Activated naive CD4-positive, alpha-beta T cell treated with anti-CD3 and anti-CD28 coated beads, Interleukin-2, amount 10 ng/mL, durations not matched to agents 7 days and 5 days (primary cell): ENCODE results near the gene KCNQ2.

Experiments
- CTCF ChIA-PET: fragments of 350-600 bp; sonication (Branson Sonifier 250); formaldehyde crosslinking; loops from one replicate; lab custom pipeline; 2021; ENCODE audit warnings: antibody characterized with exemption; lab: Charles Lee
- DNase-seq: peaks from one replicate; pipeline ENCODE4 v3.0.0-alpha.2; 2020
- H3K27ac Mint-ChIP-seq: one replicate; pipeline ENCODE4 v1.8.0; 2021; ENCODE audit warnings: mild to moderate bottlenecking, moderate library complexity, mixed read lengths
- H3K27me3 Mint-ChIP-seq: one replicate; pipeline ENCODE4 v1.8.0; 2021; ENCODE audit warnings: mild to moderate bottlenecking, mixed read lengths
- H3K36me3 Mint-ChIP-seq: one replicate; pipeline ENCODE4 v1.8.0; 2021; ENCODE audit warnings: mixed read lengths
- H3K4me1 Mint-ChIP-seq: one replicate; pipeline ENCODE4 v1.8.0; 2021; ENCODE audit warnings: mixed read lengths
- H3K4me3 Mint-ChIP-seq: one replicate; pipeline ENCODE4 v1.8.0; 2021; ENCODE audit warnings: mild to moderate bottlenecking, moderate library complexity, mixed read lengths
- H3K9me3 Mint-ChIP-seq: one replicate; pipeline ENCODE4 v1.8.0; 2021; ENCODE audit warnings: mixed read lengths

Gene KCNQ2

DNA sequence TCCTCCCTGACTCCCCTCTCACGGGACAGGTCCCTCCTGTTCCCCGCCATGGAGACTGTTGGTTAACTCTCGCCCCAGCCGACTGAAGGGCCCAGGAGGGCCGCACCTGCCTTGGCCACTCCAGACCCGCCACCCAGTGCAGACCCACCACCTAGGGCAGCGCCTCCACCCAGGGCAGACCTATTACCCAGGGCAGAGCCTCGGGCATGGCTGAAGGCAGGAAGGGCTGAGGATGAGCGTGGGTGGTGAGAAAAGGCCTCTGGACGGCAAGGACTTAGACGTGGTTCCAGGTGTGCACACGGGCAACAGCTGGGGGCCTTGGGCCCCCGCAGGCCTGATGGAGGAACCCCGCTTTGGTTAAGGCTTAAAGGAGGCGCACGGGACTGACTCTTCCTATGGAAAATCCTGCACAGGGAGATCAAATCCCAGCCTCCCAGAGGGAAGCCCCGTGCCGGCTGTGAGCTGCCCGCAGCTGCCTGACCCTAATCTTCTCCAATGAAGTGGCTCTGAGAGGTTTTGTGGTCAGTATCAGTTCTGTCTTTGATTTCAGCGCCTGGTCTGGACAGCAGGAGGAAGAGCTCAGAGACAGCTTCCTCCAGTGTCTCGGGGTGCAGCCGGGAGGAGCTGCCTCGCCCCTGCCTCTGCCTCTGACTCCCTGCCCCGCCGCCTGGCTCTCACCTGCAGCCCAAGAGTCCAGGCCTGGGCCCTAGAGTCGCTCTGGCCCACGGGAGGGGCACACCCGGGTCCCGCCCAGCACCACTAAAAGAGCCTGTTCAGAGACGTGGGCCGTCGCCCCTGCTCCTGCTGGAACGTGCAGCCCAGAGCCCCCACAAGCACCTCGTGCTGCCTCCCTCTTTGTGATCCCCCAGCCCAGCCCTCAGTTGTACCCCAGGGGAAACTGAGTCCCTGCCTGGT, 99.2 kb downstream of the KCNQ2 start:
- no peaks in the 10 kb centered on the region for H3K9me3 Mint-ChIP-seq
- CTCF ChIA-PET: no interaction called here
- H3K27me3 Mint-ChIP-seq: peaks cover 28% of the 10 kb centered on the region
- no peak for DNase-seq
- H3K4me1 Mint-ChIP-seq: no peaks in the 10 kb centered on the region
- no peaks in the 10 kb centered on the region for H3K36me3 Mint-ChIP-seq
- no peak overlapping the region for H3K27ac Mint-ChIP-seq
- no peak overlapping the region for H3K4me3 Mint-ChIP-seq

DNA sequence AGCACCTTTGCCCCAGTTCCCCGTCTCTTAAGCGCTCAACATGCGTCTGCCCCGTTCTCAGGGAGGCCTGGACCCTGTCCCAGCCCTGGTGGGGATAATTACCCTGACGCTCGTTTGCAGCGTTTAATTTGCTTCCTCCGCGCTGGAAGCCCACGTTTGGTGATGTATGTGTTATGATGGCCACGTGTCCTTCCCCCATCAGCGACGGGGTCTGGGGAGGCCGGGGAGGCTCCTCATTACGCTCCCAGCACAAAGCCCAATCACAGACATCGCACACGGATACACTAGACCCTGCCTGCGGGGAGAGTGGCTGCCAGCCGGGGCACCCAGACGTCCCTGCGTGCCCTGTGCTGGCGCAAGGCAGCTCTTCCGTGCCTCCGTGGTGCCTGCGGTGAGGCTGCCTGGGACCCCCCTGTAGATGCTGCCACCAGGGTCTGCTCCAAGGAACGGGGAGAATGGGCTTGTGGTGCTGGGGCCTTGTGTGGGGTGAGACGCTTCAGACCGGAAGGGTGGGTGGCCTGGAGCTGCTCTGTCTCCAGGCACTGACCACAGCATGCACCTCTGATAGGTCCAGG, 101.1 kb downstream of the KCNQ2 start:
- no peak overlapping the region for H3K4me3 Mint-ChIP-seq
- H3K27me3 Mint-ChIP-seq: peaks cover 12% of the 10 kb centered on the region
- no peak for DNase-seq
- CTCF ChIA-PET: no interaction called here
- H3K27ac Mint-ChIP-seq: no peak overlapping the region
- H3K4me1 Mint-ChIP-seq: no peaks in the 10 kb centered on the region
- H3K36me3 Mint-ChIP-seq: no peaks in the 10 kb centered on the region
- H3K9me3 Mint-ChIP-seq: no peaks in the 10 kb centered on the region

DNA sequence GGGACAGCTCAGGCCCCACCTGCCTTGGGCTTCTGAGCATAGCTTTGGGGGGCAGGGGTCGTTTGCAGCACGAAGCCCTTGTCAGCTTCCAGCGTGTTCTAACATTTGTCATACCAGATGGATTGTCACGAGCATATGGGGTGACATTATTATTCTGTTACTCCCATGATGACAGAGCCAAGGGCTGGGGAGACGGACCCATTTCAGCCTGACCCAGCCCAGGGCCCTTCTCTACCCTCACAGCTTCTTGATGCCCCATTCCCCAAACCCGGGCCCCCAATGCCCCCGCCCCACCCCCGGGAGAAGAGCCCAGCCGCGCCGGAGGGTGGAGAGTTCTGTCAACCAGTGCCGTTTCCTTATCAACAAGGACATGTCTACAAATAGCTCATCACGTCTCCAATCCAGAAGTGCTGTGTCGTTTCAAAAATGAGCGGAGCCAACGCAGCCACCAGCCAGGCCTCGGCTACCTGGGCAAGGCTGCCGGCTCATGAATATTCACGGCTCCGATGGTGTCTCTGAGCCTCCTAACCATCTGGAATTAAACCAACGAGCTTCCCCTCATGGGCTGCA, 101.8 kb downstream of the KCNQ2 start:
- CTCF ChIA-PET: no interaction called here
- Mint-ChIP-seq H3K4me1 (no peaks in the 10 kb centered on the region), H3K27ac (no peak overlapping the region), H3K27me3 (peaks cover 10% of the 10 kb centered on the region), H3K4me3 (no peak overlapping the region), H3K36me3 (no peaks in the 10 kb centered on the region), H3K9me3 (no peaks in the 10 kb centered on the region)
- no peak for DNase-seq

DNA sequence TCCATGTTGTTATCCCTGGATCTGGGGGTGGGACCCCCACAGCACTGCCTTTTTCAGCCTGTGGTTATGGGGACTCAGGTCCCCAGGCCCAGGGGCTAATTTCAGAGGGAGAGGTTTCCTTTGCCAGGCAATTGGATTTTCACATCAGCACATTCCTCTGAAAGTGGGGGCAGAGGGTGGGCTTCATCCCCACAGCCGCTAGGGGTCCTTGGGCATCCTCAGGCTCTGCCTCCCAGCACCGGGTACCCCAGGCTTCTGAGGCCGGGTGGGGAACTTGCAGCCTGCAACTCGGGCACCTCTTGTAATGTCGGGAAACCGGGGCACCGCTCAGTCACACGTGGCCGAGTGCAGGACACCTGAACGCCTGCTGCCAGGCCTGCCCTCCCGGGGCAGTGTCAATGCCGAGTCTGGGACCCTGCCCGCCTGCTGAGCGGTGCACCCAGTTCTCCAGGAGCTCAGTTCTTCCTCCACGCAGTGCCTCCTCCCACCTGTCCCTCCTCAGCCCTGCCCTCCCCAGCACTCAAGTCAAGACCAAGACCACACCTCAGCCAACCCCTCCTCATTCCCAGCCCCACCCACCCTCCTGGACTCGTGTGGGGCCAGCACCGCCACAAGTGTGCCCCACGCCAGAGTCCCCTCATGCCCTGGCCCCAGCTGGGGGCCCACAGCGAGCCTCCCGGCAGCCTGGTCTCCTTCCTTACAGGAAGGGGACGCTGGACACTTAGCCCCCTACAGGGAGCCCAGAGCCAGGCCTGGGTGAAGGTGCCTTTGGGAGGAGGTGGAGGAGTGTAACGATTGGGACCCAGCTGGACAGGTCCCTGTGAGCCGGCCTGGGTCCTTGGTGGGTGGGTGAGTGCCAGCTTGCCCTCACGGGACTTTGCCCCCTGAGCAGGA, 102.5 kb downstream of the KCNQ2 start:
- Mint-ChIP-seq H3K27ac (no peak overlapping the region), H3K36me3 (no peaks in the 10 kb centered on the region), H3K4me1 (no peaks in the 10 kb centered on the region), H3K27me3 (peaks cover 13% of the 10 kb centered on the region), H3K9me3 (no peaks in the 10 kb centered on the region), H3K4me3 (no peak overlapping the region)
- no peak for DNase-seq
- CTCF ChIA-PET: no interaction called here

DNA sequence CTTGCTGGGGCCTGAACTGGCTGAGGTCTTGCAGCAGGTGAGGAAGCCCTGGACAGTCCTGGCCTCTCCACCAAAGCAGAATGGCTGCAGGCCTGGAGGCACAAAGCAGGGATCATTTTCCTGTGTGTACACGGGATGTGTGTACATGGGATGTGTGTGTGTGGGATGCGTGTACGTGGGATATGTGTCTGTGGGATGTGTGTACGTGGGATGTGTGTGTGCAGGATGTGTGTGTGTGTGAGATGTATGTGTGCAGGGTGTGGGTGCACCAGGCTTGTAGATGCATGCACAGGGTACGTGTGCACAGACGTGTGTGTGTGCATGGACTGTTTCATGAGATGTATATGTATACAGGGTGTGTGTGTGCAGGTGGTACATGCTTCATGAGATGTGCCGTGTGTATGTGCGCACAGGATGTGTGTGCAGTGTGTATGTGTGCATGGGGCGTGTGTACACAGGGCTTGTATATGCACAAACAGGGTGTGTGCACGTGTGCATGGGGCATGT, 103.4 kb downstream of the KCNQ2 start:
- Mint-ChIP-seq H3K9me3 (no peaks in the 10 kb centered on the region), H3K27me3 (peaks cover 16% of the 10 kb centered on the region), H3K4me1 (no peaks in the 10 kb centered on the region), H3K36me3 (no peaks in the 10 kb centered on the region), H3K4me3 (no peak overlapping the region), H3K27ac (no peak overlapping the region)
- no peak for DNase-seq
- CTCF ChIA-PET: no interaction called here

DNA sequence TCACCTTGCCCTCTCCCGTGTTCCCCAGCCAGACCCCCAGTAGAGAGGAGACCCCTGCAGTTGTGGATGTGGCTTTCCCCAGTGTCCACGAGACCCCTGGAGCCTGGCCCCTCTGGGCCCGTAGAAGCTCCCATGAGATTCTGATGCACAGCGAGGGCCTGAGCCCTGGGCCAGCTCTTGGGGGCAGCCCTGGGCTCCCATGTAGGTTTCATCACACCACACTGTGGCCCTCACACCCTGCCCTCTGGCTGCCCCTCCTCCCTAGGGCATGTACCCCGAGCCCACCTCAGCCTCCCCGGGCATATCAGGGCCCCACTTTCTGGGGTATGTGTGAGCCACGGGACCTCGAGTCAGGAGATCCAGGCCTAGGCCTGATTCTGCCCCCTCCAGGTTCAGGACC, 104.3 kb downstream of the KCNQ2 start:
- DNase-seq: no peak
- no peak overlapping the region for H3K27ac Mint-ChIP-seq
- H3K4me1 Mint-ChIP-seq: no peaks in the 10 kb centered on the region
- H3K4me3 Mint-ChIP-seq: no peak overlapping the region
- peaks cover 19% of the 10 kb centered on the region for H3K27me3 Mint-ChIP-seq
- H3K9me3 Mint-ChIP-seq: no peaks in the 10 kb centered on the region
- no peaks in the 10 kb centered on the region for H3K36me3 Mint-ChIP-seq
- CTCF ChIA-PET: no interaction called here

DNA sequence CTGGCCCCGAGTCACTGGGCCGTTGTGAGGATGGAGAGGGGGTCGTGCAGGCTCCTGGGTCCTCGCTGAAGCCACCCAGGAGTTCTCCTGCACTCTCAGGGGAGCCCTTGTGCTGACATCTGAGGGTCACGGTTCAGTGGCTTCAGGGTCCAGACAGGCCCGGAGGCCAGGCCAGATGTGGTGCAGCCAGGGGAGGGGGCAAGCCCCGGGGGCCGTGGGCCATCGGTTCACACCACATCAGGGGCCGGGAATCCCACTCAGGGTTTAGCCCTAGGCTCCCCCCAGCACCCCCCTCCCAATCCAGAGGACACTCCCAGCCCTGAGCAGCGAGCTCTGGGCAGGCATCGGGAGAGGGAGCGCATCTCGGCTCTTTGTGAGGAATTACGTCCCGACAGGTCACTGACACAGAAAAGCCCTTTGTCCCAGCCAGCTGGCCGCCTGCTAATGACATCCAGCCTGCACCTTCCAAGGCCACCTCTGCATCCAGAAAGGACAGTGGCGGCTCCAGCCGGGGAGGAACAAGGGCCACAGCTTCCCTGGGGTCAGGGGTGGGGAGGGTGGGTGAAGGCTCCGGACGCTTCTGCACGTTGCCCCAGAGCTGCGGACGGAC, 104.9 kb downstream of the KCNQ2 start:
- Mint-ChIP-seq H3K27ac (no peak overlapping the region), H3K4me3 (no peak overlapping the region), H3K4me1 (no peaks in the 10 kb centered on the region), H3K9me3 (no peaks in the 10 kb centered on the region), H3K36me3 (peaks cover under 1% of the 10 kb centered on the region), H3K27me3 (peaks cover 24% of the 10 kb centered on the region)
- CTCF ChIA-PET: no interaction called here
- DNase-seq: no peak

DNA sequence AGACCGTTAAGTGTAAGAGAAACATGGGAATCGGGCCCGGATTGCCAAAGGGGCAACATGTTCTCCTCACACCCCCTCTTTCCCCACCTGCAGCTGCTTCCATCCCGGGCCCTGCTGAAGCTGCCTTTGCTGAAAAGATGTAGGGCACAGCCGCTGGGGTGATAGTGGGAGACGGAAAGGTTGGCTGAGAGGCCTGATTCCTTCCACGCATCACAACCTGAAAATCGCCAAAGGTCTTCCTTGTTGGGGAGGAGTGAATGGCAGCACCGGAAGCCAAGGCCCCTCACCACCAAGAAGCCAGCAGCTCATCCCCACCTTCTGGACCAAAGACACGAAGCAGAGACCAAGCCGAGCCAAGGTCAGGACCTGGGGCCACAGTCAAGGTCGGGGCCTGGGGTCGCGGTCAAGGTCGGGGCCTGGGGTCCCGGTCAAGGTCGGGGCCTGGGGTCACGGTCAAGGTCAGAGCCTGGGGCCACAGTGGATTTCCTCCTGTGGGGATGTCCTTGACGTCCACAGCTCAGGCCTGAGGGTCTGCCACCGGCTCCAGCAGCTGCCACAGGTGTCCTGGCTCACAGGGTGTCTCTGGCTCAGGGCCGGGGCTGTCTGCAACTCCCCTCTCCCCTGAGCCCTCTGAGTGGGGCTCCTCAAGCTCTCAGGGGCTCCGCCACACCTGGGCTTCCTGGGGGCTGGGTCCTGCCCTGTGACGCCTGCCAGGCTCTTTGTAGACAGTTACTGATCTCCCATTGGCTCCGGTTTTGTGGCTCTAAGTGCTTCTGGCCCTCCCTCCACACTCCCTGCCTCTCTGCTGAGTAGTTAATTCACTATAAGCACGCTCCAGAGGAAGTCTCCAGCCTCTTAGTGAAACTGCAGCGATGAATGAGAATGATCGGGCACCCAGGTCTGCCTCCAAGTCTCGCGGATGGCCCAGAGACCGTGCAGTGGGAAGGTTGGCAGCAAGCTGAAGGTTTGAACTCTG, 105.8 kb downstream of the KCNQ2 start:
- Mint-ChIP-seq H3K4me1 (no peaks in the 10 kb centered on the region), H3K9me3 (no peaks in the 10 kb centered on the region), H3K27me3 (peaks cover 33% of the 10 kb centered on the region), H3K27ac (no peak overlapping the region), H3K4me3 (no peak overlapping the region), H3K36me3 (peaks cover 2% of the 10 kb centered on the region)
- CTCF ChIA-PET: no interaction called here
- DNase-seq: no peak

DNA sequence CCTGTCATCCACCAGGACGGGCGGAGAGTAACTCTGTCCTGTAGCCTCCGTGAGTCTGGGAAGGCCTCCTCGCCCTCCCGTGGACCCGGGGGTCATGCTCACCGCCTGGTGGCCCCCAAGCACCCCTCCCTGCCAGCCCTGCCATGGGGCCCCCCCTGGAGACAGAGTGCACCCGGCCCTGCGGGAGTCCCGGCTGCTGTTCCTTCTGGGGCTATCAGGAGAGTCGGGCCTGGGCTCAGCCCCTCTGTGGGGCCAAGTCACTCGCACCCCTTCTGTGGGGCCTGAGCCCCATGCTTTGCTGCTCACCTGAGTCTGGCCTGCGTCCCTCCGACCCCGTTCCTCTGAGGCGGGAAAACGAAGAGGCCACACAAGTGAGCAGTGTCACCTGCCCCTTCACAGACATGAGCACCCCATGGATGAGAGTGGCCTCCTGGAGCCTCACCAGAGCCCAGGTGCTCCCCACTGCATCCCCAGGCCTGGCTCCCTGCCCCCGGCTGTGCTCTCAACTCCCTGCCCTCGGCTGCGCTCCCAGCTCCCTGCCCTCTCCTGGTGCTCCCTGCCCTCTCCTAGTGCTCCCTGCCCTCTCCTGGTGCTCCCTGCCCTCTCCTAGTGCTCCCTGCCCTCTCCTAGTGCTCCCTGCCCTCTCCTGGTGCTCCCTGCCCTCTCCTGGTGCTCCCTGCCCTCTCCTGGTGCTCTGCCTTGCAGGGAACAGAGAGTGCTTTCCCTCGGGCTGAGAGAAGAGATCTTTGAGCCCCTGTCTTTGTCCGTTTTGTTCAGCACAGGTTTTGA, 106.7 kb downstream of the KCNQ2 start:
- Mint-ChIP-seq H3K27ac (no peak overlapping the region), H3K36me3 (peaks cover 2% of the 10 kb centered on the region), H3K27me3 (peaks cover 33% of the 10 kb centered on the region), H3K4me3 (no peak overlapping the region), H3K9me3 (no peaks in the 10 kb centered on the region), H3K4me1 (no peaks in the 10 kb centered on the region)
- CTCF ChIA-PET: no interaction called here
- no peak for DNase-seq

DNA sequence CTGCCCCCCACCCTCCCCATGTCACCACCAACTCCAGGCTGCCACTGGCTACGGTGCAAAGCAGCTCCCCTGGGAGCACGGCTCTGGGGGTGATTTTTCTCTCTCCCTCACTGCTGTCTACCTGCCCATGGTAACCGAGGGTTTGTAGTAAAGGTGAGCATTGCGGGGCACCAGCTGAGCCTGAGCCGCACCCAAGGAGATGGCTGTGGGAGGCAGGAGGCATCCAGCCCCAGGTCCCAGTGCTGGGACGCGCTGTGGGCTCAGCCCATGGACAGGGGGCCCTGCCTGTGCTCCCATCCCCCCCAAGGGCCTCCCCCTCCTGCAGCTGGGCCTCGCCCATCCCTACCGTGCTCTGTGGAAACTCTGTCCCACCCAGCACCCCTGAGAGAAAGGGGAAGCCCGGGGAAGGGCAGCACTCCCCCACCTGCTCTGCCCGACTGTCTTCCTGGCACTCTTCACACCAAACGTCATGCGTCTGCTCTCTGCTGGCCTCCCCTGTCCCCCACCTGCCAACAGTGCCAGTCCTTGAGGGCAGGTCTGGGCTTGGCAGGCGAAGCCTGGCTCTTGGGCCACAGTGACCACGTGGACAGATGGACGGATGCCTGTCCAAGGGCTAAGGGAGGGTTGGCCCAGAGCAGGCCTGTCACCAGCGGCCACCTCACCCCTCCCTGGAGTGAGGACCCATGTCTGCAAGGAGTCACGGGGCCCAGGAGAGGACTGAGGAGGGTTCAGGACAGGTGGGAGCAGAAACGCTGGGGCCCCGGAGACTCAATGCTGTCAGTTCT, 107.5 kb downstream of the KCNQ2 start:
- DNase-seq: no peak
- Mint-ChIP-seq H3K27ac (no peak overlapping the region), H3K4me1 (no peaks in the 10 kb centered on the region), H3K27me3 (peaks cover 41% of the 10 kb centered on the region), H3K4me3 (no peak overlapping the region), H3K9me3 (no peaks in the 10 kb centered on the region), H3K36me3 (peaks cover 2% of the 10 kb centered on the region)
- CTCF ChIA-PET: no interaction called here

DNA sequence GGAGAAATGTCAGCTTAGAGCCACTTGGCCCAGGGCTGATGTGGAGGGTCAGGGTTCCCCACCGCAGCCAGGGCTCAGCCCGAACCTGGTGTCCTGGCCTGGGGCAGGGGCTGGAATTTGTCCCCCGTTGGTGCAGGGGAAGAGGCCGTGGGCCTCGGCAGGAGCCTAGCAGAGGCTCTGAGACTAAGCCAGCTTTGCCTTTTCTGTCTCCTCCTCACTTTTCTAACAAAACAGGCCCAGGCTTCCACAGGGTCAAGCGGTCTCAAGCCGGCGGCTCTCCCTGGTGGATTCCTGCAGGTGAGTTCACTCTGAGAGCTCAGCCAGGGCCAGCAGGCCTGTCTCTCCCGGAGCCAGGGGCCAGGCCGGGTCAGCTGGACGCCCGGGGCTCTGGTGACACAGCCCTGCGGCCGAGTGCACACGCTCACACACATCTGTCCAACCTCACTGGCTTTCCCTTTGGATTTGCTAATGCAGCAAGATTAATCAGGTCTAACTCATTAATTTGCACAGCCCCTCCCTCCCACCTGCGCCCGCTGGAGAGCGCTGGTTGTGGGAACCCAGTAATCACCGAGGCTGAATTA, 108.4 kb downstream of the KCNQ2 start:
- no peak overlapping the region for H3K27ac Mint-ChIP-seq
- H3K9me3 Mint-ChIP-seq: no peaks in the 10 kb centered on the region
- DNase-seq: no peak
- no peaks in the 10 kb centered on the region for H3K4me1 Mint-ChIP-seq
- CTCF ChIA-PET: no interaction called here
- no peak overlapping the region for H3K4me3 Mint-ChIP-seq
- peaks cover 2% of the 10 kb centered on the region for H3K36me3 Mint-ChIP-seq
- peaks cover 50% of the 10 kb centered on the region for H3K27me3 Mint-ChIP-seq
